BJ (cell line): ENCODE measurements around the gene PPP1R14C. TPM values are rescaled to one million over a fixed set of nuclear protein-coding genes. Genes with fewer than 3 reads are reported as not detected.

Source experiments
- CTCF ChIA-PET: fragments of 350-600 bp; formaldehyde crosslinking; extraction: SDS; loops from one replicate; lab custom pipeline; 2021; ENCODE audit warnings: antibody characterized with exemption, inconsistent platforms; lab: Yijun Ruan, JAX
- POLR2A ChIA-PET: fragments of 300-600 bp; sonication (Branson Sonifier 250); formaldehyde crosslinking; extraction: SDS; loops from one replicate; lab custom pipeline; 2021; ENCODE audit warnings: antibody characterized with exemption; lab: Charles Lee
- DNase-seq: peaks from one replicate; pipeline ENCODE4 v3.0.0-alpha.2; 2011; ENCODE audit warnings: low read depth
- H3K27me3 ChIP-seq: 2 replicates; pipeline ENCODE4 v1.6.0; 2011; ENCODE audit warnings: low read length; ENCODE audit not compliant: control insufficient read depth, insufficient read depth
- H3K36me3 ChIP-seq: 2 replicates; pipeline ENCODE4 v1.5.1; 2011; ENCODE audit warnings: low read length; ENCODE audit not compliant: control insufficient read depth, insufficient read depth
- H3K4me3 ChIP-seq: 2 replicates; pipeline ENCODE4 v1.5.1; 2011; ENCODE audit warnings: low read depth, mild to moderate bottlenecking, control low read depth, low read length
- CTCF ChIP-seq: IDR thresholded peaks from 2 replicates; pipeline ENCODE4 v1.5.1; 2011; ENCODE audit warnings: low read depth, mild to moderate bottlenecking, control low read depth, inconsistent platforms, low read length, moderate library complexity; ENCODE audit not compliant: insufficient read depth
- polyA plus RNA-seq: library from polyadenylated mRNA; depleted of rRNA; stranded (reverse); fragments of >200 nt; gene quantifications from 2 replicates; pipeline ENCODE4 v1.2.3, GENCODE V29; 2011

Gene PPP1R14C
- polyA plus RNA-seq, 1 experiment, result 0.05 TPM

DNA sequence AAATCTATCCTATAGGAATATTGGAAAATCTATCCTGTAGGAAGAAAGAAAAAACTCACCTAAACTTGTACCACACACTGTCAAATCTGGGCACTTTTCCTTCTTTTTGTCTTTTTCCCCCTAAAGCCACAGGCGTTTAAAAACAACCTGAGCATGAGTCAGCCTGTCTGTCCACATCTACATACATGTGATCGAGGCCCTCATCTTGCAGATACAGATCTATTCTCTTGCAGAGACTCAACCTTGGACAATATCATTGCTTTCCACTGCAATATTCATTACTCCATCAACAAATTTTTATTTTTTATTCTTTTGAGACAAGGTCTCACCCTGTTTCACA lies 130.1 kb downstream of the PPP1R14C start:
- no peak overlapping the region for H3K4me3 ChIP-seq
- ChIA-PET CTCF (no interaction called here), POLR2A (no interaction called here)
- no peak for TF ChIP-seq CTCF
- no peaks in the 10 kb centered on the region; the same call in none of the 2 replicates for H3K27me3 ChIP-seq
- no peaks in the 10 kb centered on the region for H3K36me3 ChIP-seq
- no peak for DNase-seq

GRCh38 chr6:150273457-150274309 lies 130.8 kb downstream of the PPP1R14C start:
- TF ChIP-seq CTCF, result no peak
- CTCF ChIA-PET, result no interaction called here
- POLR2A ChIA-PET, result no interaction called here
- no peak for DNase-seq
- H3K27me3 ChIP-seq, result no peaks in the 10 kb centered on the region; the same call in none of the 2 replicates
- H3K36me3 ChIP-seq, result no peaks in the 10 kb centered on the region
- H3K4me3 ChIP-seq, result no peak overlapping the region

DNA sequence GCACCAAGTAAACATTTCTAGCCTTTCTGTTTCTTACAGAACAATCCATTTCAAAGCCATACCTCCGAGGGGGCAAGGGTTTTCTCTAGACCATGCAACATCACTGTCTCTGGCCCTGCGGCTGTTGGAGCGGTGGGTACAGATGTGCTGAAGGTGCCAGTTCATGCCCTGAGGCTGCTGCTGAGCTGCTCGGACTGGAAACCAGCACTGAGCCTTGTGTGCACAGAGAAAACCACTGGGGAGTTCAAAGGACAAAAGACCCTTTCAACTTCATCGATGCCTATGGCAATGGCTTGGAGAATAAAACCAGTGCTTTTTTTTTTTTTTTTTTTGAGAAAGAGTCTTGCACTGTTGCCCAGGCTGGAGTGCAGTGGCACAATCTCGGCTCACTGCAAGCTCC lies 132.6 kb downstream of the PPP1R14C start:
- TF ChIP-seq CTCF, result no peak
- ChIA-PET CTCF (no interaction called here), POLR2A (no interaction called here)
- H3K36me3 ChIP-seq, result no peaks in the 10 kb centered on the region
- H3K4me3 ChIP-seq, result no peak overlapping the region
- no peak for DNase-seq
- peaks cover 3% of the 10 kb centered on the region for H3K27me3 ChIP-seq

DNA sequence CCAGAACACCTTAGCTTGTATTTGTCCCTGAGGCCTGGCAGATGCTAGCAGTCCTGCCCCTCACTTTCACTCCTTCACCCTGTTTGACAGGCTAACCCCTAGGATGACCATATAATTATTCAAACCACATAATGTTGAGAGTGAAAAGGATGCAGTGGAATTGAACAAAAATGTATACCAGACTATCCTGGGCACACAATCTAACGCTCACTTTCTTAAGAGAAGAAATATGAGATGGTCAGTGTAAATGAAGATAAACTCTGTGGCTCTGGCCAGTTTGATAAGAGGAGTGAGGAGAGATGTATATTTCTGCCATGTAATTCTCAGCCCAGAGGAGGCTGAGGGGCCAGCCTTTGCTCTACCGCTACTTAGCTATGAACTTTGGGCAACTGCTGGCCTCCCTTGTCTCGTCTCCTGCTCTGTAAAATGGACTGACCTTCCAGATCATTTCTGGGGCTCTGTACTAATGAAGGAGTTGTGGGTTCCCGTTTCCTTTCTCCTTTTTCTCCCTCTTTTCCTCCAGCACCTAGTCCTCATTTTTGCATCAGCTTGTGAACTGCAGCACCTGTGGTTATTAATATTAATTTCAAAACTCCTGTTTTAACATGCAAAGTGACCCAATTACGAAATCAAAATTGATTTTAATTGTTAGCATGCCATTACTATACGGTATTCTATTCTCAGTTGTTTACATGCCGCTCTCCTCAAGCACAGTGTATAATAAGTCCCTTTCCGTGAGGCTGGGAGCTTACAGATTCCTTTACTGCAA lies 133.5 kb downstream of the PPP1R14C start:
- Histone ChIP-seq H3K4me3 (no peak overlapping the region), H3K36me3 (no peaks in the 10 kb centered on the region), H3K27me3 (peaks cover 3% of the 10 kb centered on the region)
- DNase-seq, result no peak
- no peak for TF ChIP-seq CTCF
- ChIA-PET CTCF (interaction anchor here (1.0 kb wide), 1 partner anchor 22 kb away, joined by 3 read pairs; no protein-coding TSS in a partner anchor), POLR2A (no interaction called here)
